ENCODE measurements around the gene SMARCA2.

DNA sequence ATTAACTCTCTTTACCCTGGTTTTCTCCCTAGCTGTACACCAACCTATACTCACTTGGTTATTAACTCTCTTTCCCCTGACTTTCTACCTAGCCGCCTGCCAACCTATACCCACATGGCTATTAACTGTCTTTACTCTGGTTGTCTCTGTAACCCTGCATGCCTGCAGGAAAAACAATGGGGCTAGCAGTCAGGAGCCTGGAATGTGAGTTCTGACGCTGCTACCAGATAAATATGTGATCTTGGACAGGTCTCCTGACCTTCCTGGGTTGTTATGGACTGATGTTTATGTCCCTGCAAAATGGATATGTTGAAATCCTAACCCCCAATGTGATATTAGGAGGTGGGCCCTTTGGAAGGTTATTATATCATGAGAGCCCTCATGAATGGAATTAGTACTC is 119.2 kb downstream of the SMARCA2 start:
- TF ChIP-seq, protein P1, sequence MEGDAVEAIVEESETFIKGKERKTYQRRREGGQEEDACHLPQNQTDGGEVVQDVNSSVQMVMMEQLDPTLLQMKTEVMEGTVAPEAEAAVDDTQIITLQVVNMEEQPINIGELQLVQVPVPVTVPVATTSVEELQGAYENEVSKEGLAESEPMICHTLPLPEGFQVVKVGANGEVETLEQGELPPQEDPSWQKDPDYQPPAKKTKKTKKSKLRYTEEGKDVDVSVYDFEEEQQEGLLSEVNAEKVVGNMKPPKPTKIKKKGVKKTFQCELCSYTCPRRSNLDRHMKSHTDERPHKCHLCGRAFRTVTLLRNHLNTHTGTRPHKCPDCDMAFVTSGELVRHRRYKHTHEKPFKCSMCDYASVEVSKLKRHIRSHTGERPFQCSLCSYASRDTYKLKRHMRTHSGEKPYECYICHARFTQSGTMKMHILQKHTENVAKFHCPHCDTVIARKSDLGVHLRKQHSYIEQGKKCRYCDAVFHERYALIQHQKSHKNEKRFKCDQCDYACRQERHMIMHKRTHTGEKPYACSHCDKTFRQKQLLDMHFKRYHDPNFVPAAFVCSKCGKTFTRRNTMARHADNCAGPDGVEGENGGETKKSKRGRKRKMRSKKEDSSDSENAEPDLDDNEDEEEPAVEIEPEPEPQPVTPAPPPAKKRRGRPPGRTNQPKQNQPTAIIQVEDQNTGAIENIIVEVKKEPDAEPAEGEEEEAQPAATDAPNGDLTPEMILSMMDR (IDR thresholded peaks at IDR 0.05) = no peak
- TF ChIP-seq POLR2A (IDR thresholded peaks at IDR 0.05) = no peak

Data from upper lobe of left lung (tissue), 4 donors.